ENCODE results near the gene LGALS3BP.

LGALS3BP gene

DNA sequence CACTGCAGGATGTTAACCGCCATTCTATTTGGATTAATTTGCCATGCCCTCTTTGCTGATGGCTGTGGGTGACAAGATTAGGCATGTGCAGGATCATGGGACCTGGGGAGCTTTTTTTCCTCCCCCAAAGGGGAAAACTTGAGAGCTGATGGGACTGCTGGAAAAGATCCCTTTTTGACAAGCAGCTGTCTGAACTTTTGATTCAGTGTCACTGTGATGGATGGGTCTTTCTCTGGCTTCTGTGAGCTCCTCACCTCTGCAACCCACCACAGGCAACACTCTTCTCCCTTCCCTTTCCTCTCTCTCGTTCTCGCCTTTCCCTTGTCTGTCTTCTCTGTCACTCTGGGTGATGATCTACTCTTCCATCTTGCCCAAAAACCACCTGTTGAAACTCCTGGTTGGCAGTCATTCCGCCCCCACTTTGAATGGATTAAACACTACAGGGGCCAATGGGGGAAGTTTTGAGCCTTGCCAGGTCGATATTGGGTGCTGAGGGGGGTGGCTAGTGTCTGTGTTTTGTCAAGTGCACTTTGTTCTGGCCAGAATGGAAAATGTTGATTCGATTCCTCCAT, 32.9 kb upstream of the LGALS3BP start:
- Histone ChIP-seq H3K9ac (ENCODE audit: low read length) (no peak overlapping the region), H4K20me1 (ENCODE audit: low read depth, low read length) (no peaks in the 10 kb centered on the region), H3K4me2 (ENCODE audit: low read depth, low read length, poor library complexity, severe bottlenecking) (no peak overlapping the region), H3K4me3 (ENCODE audit: insufficient read depth, low read length, poor library complexity, severe bottlenecking) (no peak overlapping the region), H3K9me2 (replicated peaks; ENCODE audit: insufficient read depth, low read length) (no peaks in the 10 kb centered on the region), H3K27me3 (ENCODE audit: low read length) (no peaks in the 10 kb centered on the region), H3K36me3 (ENCODE audit: low read length) (no peaks in the 10 kb centered on the region), H3F3A (ENCODE audit: insufficient read depth) (no peaks in the 10 kb centered on the region), H3K9me3 (ENCODE audit: insufficient read depth, low read length) (peaks cover 19% of the 10 kb centered on the region), H3K79me2 (ENCODE audit: insufficient read depth, low read length) (peaks cover 18% of the 10 kb centered on the region), H2AFZ (ENCODE audit: low read depth, low read length, severe bottlenecking) (no peak overlapping the region), H3K27ac (ENCODE audit: low read depth, low read length) (no peak overlapping the region)
- no peak for TF ChIP-seq EZH2phosphoT487 (conservative IDR thresholded peaks at IDR 0.05; ENCODE audit: low read length)
- TF ChIP-seq, protein P1, sequence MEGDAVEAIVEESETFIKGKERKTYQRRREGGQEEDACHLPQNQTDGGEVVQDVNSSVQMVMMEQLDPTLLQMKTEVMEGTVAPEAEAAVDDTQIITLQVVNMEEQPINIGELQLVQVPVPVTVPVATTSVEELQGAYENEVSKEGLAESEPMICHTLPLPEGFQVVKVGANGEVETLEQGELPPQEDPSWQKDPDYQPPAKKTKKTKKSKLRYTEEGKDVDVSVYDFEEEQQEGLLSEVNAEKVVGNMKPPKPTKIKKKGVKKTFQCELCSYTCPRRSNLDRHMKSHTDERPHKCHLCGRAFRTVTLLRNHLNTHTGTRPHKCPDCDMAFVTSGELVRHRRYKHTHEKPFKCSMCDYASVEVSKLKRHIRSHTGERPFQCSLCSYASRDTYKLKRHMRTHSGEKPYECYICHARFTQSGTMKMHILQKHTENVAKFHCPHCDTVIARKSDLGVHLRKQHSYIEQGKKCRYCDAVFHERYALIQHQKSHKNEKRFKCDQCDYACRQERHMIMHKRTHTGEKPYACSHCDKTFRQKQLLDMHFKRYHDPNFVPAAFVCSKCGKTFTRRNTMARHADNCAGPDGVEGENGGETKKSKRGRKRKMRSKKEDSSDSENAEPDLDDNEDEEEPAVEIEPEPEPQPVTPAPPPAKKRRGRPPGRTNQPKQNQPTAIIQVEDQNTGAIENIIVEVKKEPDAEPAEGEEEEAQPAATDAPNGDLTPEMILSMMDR (IDR thresholded peaks at IDR 0.05; ENCODE audit: insufficient read depth, low read length, poor library complexity, severe bottlenecking), result no peak

DNA sequence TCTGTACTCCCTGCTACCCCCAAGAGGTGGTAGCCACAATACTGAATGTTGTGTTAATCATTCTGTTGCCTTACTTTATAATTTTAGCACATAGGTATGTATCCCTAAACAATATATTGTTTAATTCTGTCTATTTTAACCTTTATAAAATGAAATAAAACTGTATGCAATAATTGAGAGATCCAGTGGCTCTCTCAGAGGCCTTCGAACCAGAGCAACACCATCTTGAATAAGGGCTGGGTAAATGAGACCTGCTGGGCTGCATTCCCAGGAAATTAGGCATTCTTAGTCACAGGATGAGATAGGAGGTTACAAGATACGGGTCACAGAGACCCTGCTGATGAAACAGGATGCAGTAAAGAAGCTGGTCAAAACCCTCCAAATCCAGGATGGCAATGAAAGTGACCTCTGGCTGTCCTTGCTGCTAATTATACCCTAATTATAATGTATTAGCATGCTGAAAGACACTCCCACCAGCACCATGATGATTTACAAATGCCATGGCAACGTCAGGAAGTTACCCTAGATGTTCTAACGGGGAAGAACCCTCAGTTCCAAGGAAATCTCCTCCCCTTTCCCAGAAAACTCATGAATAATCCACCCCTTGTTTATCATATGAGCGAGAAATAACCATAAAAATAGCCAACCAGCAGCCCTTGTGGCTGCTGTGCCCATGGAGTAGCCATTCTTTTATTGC, 31.9 kb upstream of the LGALS3BP start:
- H3K9me2 ChIP-seq (replicated peaks; ENCODE audit: insufficient read depth, low read length), result no peaks in the 10 kb centered on the region
- H3K79me2 ChIP-seq (ENCODE audit: insufficient read depth, low read length), result peaks cover 28% of the 10 kb centered on the region
- H2AFZ ChIP-seq (ENCODE audit: low read depth, low read length, severe bottlenecking), result no peak overlapping the region
- H3F3A ChIP-seq (ENCODE audit: insufficient read depth), result no peaks in the 10 kb centered on the region
- no peak overlapping the region for H3K4me3 ChIP-seq (ENCODE audit: insufficient read depth, low read length, poor library complexity, severe bottlenecking)
- no peaks in the 10 kb centered on the region for H3K27me3 ChIP-seq (ENCODE audit: low read length)
- H3K27ac ChIP-seq (ENCODE audit: low read depth, low read length), result no peak overlapping the region
- H3K36me3 ChIP-seq (ENCODE audit: low read length), result no peaks in the 10 kb centered on the region
- H3K4me2 ChIP-seq (ENCODE audit: low read depth, low read length, poor library complexity, severe bottlenecking), result no peak overlapping the region
- peaks cover 19% of the 10 kb centered on the region for H3K9me3 ChIP-seq (ENCODE audit: insufficient read depth, low read length)
- no peak for TF ChIP-seq EZH2phosphoT487 (conservative IDR thresholded peaks at IDR 0.05; ENCODE audit: low read length)
- H4K20me1 ChIP-seq (ENCODE audit: low read depth, low read length), result no peaks in the 10 kb centered on the region
- no peak overlapping the region for H3K9ac ChIP-seq (ENCODE audit: low read length)

GRCh38 chr17:79010304-79010646, 30.6 kb upstream of the LGALS3BP start:
- Histone ChIP-seq H2AFZ (ENCODE audit: low read depth, low read length, severe bottlenecking) (peak overlapping the region; percentile 95), H3K27ac (ENCODE audit: low read depth, low read length) (no peak overlapping the region), H3K79me2 (ENCODE audit: insufficient read depth, low read length) (peaks cover 34% of the 10 kb centered on the region), H3K9me3 (ENCODE audit: insufficient read depth, low read length) (peaks cover 11% of the 10 kb centered on the region; the same call in 1 of the 2 replicates), H3K9me2 (replicated peaks; ENCODE audit: insufficient read depth, low read length) (no peaks in the 10 kb centered on the region), H3F3A (ENCODE audit: insufficient read depth) (no peaks in the 10 kb centered on the region), H3K36me3 (ENCODE audit: low read length) (no peaks in the 10 kb centered on the region), H3K4me3 (ENCODE audit: insufficient read depth, low read length, poor library complexity, severe bottlenecking) (peak overlapping the region; percentile 94), H3K4me2 (ENCODE audit: low read depth, low read length, poor library complexity, severe bottlenecking) (peak overlapping the region; percentile 59), H3K27me3 (ENCODE audit: low read length) (no peaks in the 10 kb centered on the region), H4K20me1 (ENCODE audit: low read depth, low read length) (no peaks in the 10 kb centered on the region), H3K9ac (ENCODE audit: low read length) (peak overlapping the region; percentile 90)
- TF ChIP-seq EZH2phosphoT487 (conservative IDR thresholded peaks at IDR 0.05; ENCODE audit: low read length), result no peak
- TF ChIP-seq, protein P1 (IDR thresholded peaks at IDR 0.05; ENCODE audit: insufficient read depth, low read length, poor library complexity, severe bottlenecking), result no peak

Data from SU-DHL-6 (cell line).